CD4-positive, alpha-beta T cell treated with Interleukin-10 for 1 hour (primary cell): ENCODE measurements around the gene ZNF394.
A peak's percentile ranks its signal among the peaks of the same experiment; 100 is the strongest.
"Not testable (repeated sequence)": the region's sequence is repeated elsewhere in the genome, so short reads cannot be mapped to it uniquely, and the experiment has no call there.

ENCODE experiments used
- DNase-seq: peaks from one replicate; pipeline ENCODE4 v3.0.0-alpha.2; 2020

The ZNF394 gene

GRCh38 chr7:99499721-99500636 is at the start of gene ZNF394:
Gene ZNF394 (minus strand): TSS chr7:99500281. CDS start chr7:99500093, 188 bp downstream.
- DNase-seq = peak; percentile 92

- not testable (repeated sequence) for DNase-seq
Observed at GRCh38 chr7:99549545-99549944, 49.5 kb upstream of the ZNF394 start.

GRCh38 chr7:99545308-99545707 is 45.2 kb upstream of the ZNF394 start:
- DNase-seq = not testable (repeated sequence)

- no peak for DNase-seq
Observed at GRCh38 chr7:99543916-99544315, 43.8 kb upstream of the ZNF394 start.

GRCh38 chr7:99543081-99543671 is 43.1 kb upstream of the ZNF394 start:
- DNase-seq = no peak

GRCh38 chr7:99541212-99541611 is 41.1 kb upstream of the ZNF394 start:
- no peak for DNase-seq

GRCh38 chr7:99540542-99540941 is 40.5 kb upstream of the ZNF394 start:
- DNase-seq = no peak

- DNase-seq = no peak
Observed at GRCh38 chr7:99539213-99539811, 39.2 kb upstream of the ZNF394 start.

GRCh38 chr7:99535667-99536066 is 35.6 kb upstream of the ZNF394 start:
- no peak for DNase-seq

GRCh38 chr7:99531354-99531765 is 31.3 kb upstream of the ZNF394 start:
- no peak for DNase-seq

- DNase-seq = peak; percentile 25
Observed at GRCh38 chr7:99525713-99526440, 25.8 kb upstream of the ZNF394 start.

GRCh38 chr7:99521399-99521798 is 21.3 kb upstream of the ZNF394 start:
- no peak for DNase-seq

- no peak for DNase-seq
Observed at GRCh38 chr7:99514050-99514449, 14.0 kb upstream of the ZNF394 start.

GRCh38 chr7:99505324-99505662 is 5.2 kb upstream of the ZNF394 start:
- DNase-seq = no peak

GRCh38 chr7:99504603-99505323 is 4.7 kb upstream of the ZNF394 start, which contains the start of gene ZKSCAN5:
Gene ZKSCAN5 (plus strand): TSS chr7:99504662. CDS start chr7:99506045, 1,383 bp downstream.
- peak; percentile 97 for DNase-seq

GRCh38 chr7:99504281-99504602 is 4.2 kb upstream of the ZNF394 start:
- no peak for DNase-seq

GRCh38 chr7:99501236-99501635 is 1.2 kb upstream of the ZNF394 start:
- DNase-seq = peak; percentile 24

- no peak for DNase-seq
Observed at GRCh38 chr7:99500637-99501009, 542 bp upstream of the ZNF394 start.

- DNase-seq = peak; percentile 59
Observed at GRCh38 chr7:99499371-99499720, 735 bp downstream of the ZNF394 start.

GRCh38 chr7:99498546-99498944 is 1.5 kb downstream of the ZNF394 start:
- no peak for DNase-seq

- DNase-seq = peak; percentile 29
Observed at GRCh38 chr7:99497766-99498545, 2.1 kb downstream of the ZNF394 start.

- no peak for DNase-seq
Observed at GRCh38 chr7:99493823-99494222, 6.3 kb downstream of the ZNF394 start.
